GM23248 (cell line): ENCODE results near the gene EFCAB6. TPM values are rescaled to one million over a fixed set of nuclear protein-coding genes. Genes with fewer than 3 reads are reported as not detected.

ENCODE experiments used
- DNase-seq: peaks from one replicate; pipeline ENCODE4 v3.0.0-alpha.2; 2015
- H2AFZ ChIP-seq: fragments of 200-600 bp; sonication (generic); 2 replicates; pipeline ENCODE4 v1.6.1; 2016; ENCODE audit warnings: antibody characterized with exemption
- H3F3A ChIP-seq: fragments of 200-600 bp; sonication (generic); 2 replicates; pipeline ENCODE4 v1.6.1; 2016; ENCODE audit warnings: mild to moderate bottlenecking, antibody characterized with exemption, mixed run types; ENCODE audit not compliant: insufficient read depth
- H3K27ac ChIP-seq: fragments of 200-600 bp; sonication (generic); 2 replicates; pipeline ENCODE4 v1.5.1; 2016; ENCODE audit warnings: mild to moderate bottlenecking
- H3K27me3 ChIP-seq: fragments of 200-600 bp; sonication (generic); replicated peaks from 2 replicates; pipeline ENCODE4 v1.6.1; 2016; ENCODE audit warnings: mild to moderate bottlenecking; ENCODE audit not compliant: insufficient read depth
- H3K36me3 ChIP-seq: fragments of 200-600 bp; sonication (generic); 2 replicates; pipeline ENCODE4 v1.6.1; 2016; ENCODE audit warnings: low read depth, mild to moderate bottlenecking
- H3K4me1 ChIP-seq: fragments of 200-600 bp; sonication (generic); 2 replicates; pipeline ENCODE4 v1.6.1; 2016; ENCODE audit warnings: mild to moderate bottlenecking; ENCODE audit not compliant: insufficient read depth
- H3K4me2 ChIP-seq: fragments of 200-600 bp; sonication (generic); one replicate; pipeline ENCODE4 v1.6.1; 2016; ENCODE audit warnings: mild to moderate bottlenecking; ENCODE audit not compliant: unreplicated experiment
- H3K4me3 ChIP-seq: fragments of 200-600 bp; sonication (generic); 2 replicates; pipeline ENCODE4 v1.5.1; 2016; ENCODE audit warnings: mild to moderate bottlenecking
- H3K79me2 ChIP-seq: fragments of 200-600 bp; sonication (generic); 2 replicates; pipeline ENCODE4 v1.6.1; 2016; ENCODE audit warnings: mild to moderate bottlenecking; ENCODE audit not compliant: insufficient read depth
- H3K9ac ChIP-seq: fragments of 200-600 bp; sonication (generic); 2 replicates; pipeline ENCODE4 v1.6.1; 2016; ENCODE audit warnings: mild to moderate bottlenecking
- H3K9me2 ChIP-seq: fragments of 200-600 bp; sonication (generic); 2 replicates; pipeline ENCODE4 v1.6.1; 2016; ENCODE audit warnings: mixed run types, mild to moderate bottlenecking, moderate library complexity; ENCODE audit not compliant: insufficient read depth
- H3K9me3 ChIP-seq: fragments of 200-600 bp; sonication (generic); one replicate; pipeline ENCODE4 v1.6.1; 2017; ENCODE audit warnings: low read depth
- H4K20me1 ChIP-seq: fragments of 200-600 bp; sonication (generic); 2 replicates; pipeline ENCODE4 v1.6.0; 2016; ENCODE audit not compliant: insufficient read depth
- EZH2 ChIP-seq: fragments of 200-600 bp; sonication (generic); IDR thresholded peaks from 2 replicates; pipeline ENCODE4 v1.6.1; 2018; ENCODE audit warnings: antibody characterized with exemption, mild to moderate bottlenecking; ENCODE audit not compliant: insufficient read depth, poor library complexity, severe bottlenecking
- EZH2phosphoT487 ChIP-seq: fragments of 200-600 bp; sonication (generic); IDR thresholded peaks from 2 replicates; pipeline ENCODE4 v1.6.1; 2018; ENCODE audit warnings: antibody characterized with exemption, moderate library complexity, mild to moderate bottlenecking, low read depth; ENCODE audit not compliant: insufficient read depth
- WGBS, 2 experiments: methylation state at CpG; one replicate each; pipeline ENCODE4 v1.1.6; 2015 to 2017; ENCODE audit warnings: low lambda C conversion rate in 2 of 2, low coverage in 1 of 2; ENCODE audit errors: missing lambda C conversion rate in 2 of 2; 5-methylcytosine and 5-hydroxymethylcytosine counted together
- in situ Hi-C: fragments of 300-500 bp; cut with MboI; formaldehyde crosslinking; loops from 2 replicates; pipeline ENCODE4 v1.15.0; 2020
- polyA plus RNA-seq: library from polyadenylated mRNA; unstranded; fragments of >200 nt; fragmentation: Nextera tagmentation; extraction: Ambion mirVana; gene quantifications from 2 replicates; pipeline ENCODE4 v1.2.1, GENCODE V29; 2016
- total RNA-seq: library from RNA; depleted of rRNA; stranded (reverse); fragments of >200 nt; shearing (Covaris generic); gene quantifications from 2 replicates; pipeline ENCODE4 v1.2.3, GENCODE V29; 2014

EFCAB6 gene
- total and polyA plus RNA-seq, 2 experiments from 2014 or later: 1.5 to 2.1 TPM

GRCh38 chr22:43820651-43821305 is 8.7 kb upstream of the EFCAB6 start:
- Histone ChIP-seq H2AFZ (no peak overlapping the region), H3K4me2 (no peak overlapping the region), H3K36me3 (no peaks in the 10 kb centered on the region), H3K27ac (no peak overlapping the region), H4K20me1 (no peaks in the 10 kb centered on the region), H3K4me3 (no peak overlapping the region), H3K27me3 (no peaks in the 10 kb centered on the region), H3F3A (0 out of 2 replicates have a peak, but pooled peaks cover 5% of the 10 kb centered on the region), H3K9me3 (no peaks in the 10 kb centered on the region), H3K9ac (no peak overlapping the region), H3K4me1 (0 out of 2 replicates have a peak, but pooled peaks cover under 1% of the 10 kb centered on the region), H3K9me2 (no peaks in the 10 kb centered on the region), H3K79me2 (no peaks in the 10 kb centered on the region)
- no peak for DNase-seq
- 62% methylated on average over 18 of the region's 18 CpGs for WGBS, 2 experiments
- TF ChIP-seq EZH2phosphoT487 (no peak), EZH2 (no peak)
- in situ Hi-C loops: no loop called here

GRCh38 chr22:43819931-43820640 is 8.0 kb upstream of the EFCAB6 start:
- in situ Hi-C loops: no loop called here
- Histone ChIP-seq H3K4me2 (no peak overlapping the region), H3K4me1 (no peaks in the 10 kb centered on the region), H3F3A (no peaks in the 10 kb centered on the region), H3K9ac (no peak overlapping the region), H3K36me3 (no peaks in the 10 kb centered on the region), H3K9me3 (no peaks in the 10 kb centered on the region), H3K4me3 (no peak overlapping the region), H3K79me2 (no peaks in the 10 kb centered on the region), H3K27me3 (no peaks in the 10 kb centered on the region), H4K20me1 (no peaks in the 10 kb centered on the region), H3K27ac (no peak overlapping the region), H3K9me2 (no peaks in the 10 kb centered on the region), H2AFZ (no peak overlapping the region)
- DNase-seq: no peak
- TF ChIP-seq EZH2phosphoT487: no peak
- 54 to 55% methylated on average over 13 of the region's 13 CpGs for WGBS, 2 experiments

- in situ Hi-C loops: no loop called here
- no peak for DNase-seq
- WGBS, 2 experiments: 46 to 55% methylated on average over 11 to 12 of the region's 12 CpGs
Observed at GRCh38 chr22:43819421-43819921, 7.4 kb upstream of the EFCAB6 start.

GRCh38 chr22:43818981-43819380 is 6.9 kb upstream of the EFCAB6 start:
- Histone ChIP-seq H3K4me1 (no peaks in the 10 kb centered on the region), H3K4me3 (no peak overlapping the region), H3K4me2 (no peak overlapping the region), H3F3A (no peaks in the 10 kb centered on the region), H3K27me3 (no peaks in the 10 kb centered on the region), H3K27ac (no peak overlapping the region), H2AFZ (no peak overlapping the region), H3K9ac (no peak overlapping the region), H3K36me3 (no peaks in the 10 kb centered on the region), H3K79me2 (no peaks in the 10 kb centered on the region), H3K9me3 (no peaks in the 10 kb centered on the region), H4K20me1 (no peaks in the 10 kb centered on the region), H3K9me2 (no peaks in the 10 kb centered on the region)
- no peak for DNase-seq
- TF ChIP-seq EZH2 (no peak), EZH2phosphoT487 (no peak)
- in situ Hi-C loops: no loop called here
- 83 to 87% methylated on average over 11 of the region's 11 CpGs for WGBS, 2 experiments

More at GRCh38 chr22:43819421-43819921, 7.4 kb upstream of the EFCAB6 start:
- Histone ChIP-seq H3K9me3 (no peaks in the 10 kb centered on the region), H2AFZ (no peak overlapping the region), H3K4me2 (no peak overlapping the region), H3F3A (no peaks in the 10 kb centered on the region), H3K9ac (no peak overlapping the region), H3K36me3 (no peaks in the 10 kb centered on the region), H3K4me3 (no peak overlapping the region), H4K20me1 (no peaks in the 10 kb centered on the region), H3K79me2 (no peaks in the 10 kb centered on the region), H3K4me1 (no peaks in the 10 kb centered on the region), H3K27me3 (no peaks in the 10 kb centered on the region), H3K9me2 (no peaks in the 10 kb centered on the region), H3K27ac (no peak overlapping the region)
- no peak for TF ChIP-seq EZH2
- TF ChIP-seq EZH2phosphoT487: no peak
